T-helper 17 cell (primary cell): ENCODE results near the gene POLD2. TPM values are rescaled to one million over a fixed set of nuclear protein-coding genes. Genes with fewer than 3 reads are reported as not detected.
"Not testable (repeated sequence)": the region's sequence is repeated elsewhere in the genome, so short reads cannot be mapped to it uniquely, and the experiment has no call there.

Source experiments
- ATAC-seq: fragments of 150-1000 bp; cut with Tn5 transposase; 2 replicates; pipeline ENCODE4 v1.10.0; 2021; ENCODE audit warnings: mild to moderate bottlenecking, moderate library complexity
- DNase-seq, 3 donors: peaks; one replicate each; pipeline versions ENCODE4 v3.0.0 to v3.0.0-alpha.2; 2020 to 2021
- H3K9me3 ChIP-seq: one replicate; pipeline ENCODE4 v1.7.0; 2013; ENCODE audit warnings: low read length, mild to moderate bottlenecking; ENCODE audit not compliant: control insufficient read depth, poor library complexity, severe bottlenecking
- H3K27ac Mint-ChIP-seq: one replicate; pipeline ENCODE4 v1.8.0; 2022; ENCODE audit warnings: mild to moderate bottlenecking, moderate library complexity, mixed read lengths
- H3K27me3 Mint-ChIP-seq: one replicate; pipeline ENCODE4 v1.8.0; 2022; ENCODE audit warnings: mixed read lengths
- H3K36me3 Mint-ChIP-seq: one replicate; pipeline ENCODE4 v1.8.0; 2022; ENCODE audit warnings: low read depth, mixed read lengths
- H3K4me1 Mint-ChIP-seq: one replicate; pipeline ENCODE4 v1.8.0; 2022; ENCODE audit warnings: mild to moderate bottlenecking, mixed read lengths
- H3K4me3 Mint-ChIP-seq: one replicate; pipeline ENCODE4 v1.8.0; 2022; ENCODE audit warnings: mild to moderate bottlenecking, moderate library complexity, mixed read lengths
- total RNA-seq, 4 donors: library from RNA in 2 of 4; stranded (reverse) in 2 of 4; gene quantifications; one replicate each; pipeline ENCODE4 v1.2.3 and lab custom pipeline; 2022 to 2026

The POLD2 gene
- total RNA-seq (10 to 100 TPM; 46.3 to 53.3 TPM), total RNA-seq (lab: John Stamatoyannopoulos, UW) (25.9 to 59.9 reads per million in 2 donors)

DNA sequence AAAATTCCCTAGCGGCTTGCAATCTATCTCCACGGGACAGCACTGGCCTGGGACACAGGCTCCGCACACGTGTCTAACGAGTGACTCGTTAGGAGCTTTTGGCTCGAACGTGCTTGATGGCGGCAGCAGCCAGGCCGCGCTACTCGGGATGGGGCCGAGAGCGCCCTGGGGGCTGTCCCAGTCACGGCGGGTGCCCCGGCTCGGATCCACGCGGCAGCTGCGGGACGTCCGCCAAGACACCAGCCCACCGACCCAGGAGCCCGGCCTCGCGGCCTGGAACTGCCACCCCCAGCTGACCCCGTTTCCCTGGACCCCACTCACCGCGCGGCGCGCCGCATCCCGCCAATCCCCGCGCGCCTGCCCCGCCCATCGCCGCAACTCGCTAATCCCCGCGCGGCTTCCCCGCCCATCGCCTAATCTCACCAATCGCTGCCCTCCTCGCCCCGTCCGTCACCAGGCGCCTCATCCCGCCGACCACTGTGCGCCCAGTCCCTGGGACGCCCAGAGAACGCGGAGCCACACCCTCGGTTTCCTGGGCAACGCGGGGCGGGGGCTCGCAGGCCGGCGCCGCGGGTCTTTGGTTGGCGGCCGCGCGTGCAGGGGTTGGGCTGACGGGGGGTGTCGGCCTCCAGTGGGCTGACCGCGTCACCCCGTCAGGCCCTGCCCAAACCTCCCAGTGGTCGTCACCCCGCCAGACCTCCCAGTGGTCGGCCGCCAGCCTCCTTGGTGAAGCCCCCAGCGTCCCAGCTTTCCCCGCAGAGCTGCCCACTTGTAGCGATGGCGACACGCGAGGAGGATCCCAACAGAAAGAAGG lies at the start of gene POLD2:
Gene POLD2, minus strand, starts transcription at position 359 of the 814 bp plus-strand sequence. CDS start 1,495 bp downstream, outside the sequence.
- H3K27ac Mint-ChIP-seq = peak within 1 kb of the TSS; percentile 90
- no peaks in the 10 kb centered on the region for H3K9me3 ChIP-seq
- H3K4me3 Mint-ChIP-seq = peak within 1 kb of the TSS; percentile 96
- ATAC-seq (peak; percentile 99), DNase-seq (peak; percentile 95 to 96 (median 96))
- H3K36me3 Mint-ChIP-seq = no peaks in the 10 kb centered on the region
- H3K27me3 Mint-ChIP-seq = no peaks in the 10 kb centered on the region
- peaks cover 14% of the 10 kb centered on the region for H3K4me1 Mint-ChIP-seq

DNA sequence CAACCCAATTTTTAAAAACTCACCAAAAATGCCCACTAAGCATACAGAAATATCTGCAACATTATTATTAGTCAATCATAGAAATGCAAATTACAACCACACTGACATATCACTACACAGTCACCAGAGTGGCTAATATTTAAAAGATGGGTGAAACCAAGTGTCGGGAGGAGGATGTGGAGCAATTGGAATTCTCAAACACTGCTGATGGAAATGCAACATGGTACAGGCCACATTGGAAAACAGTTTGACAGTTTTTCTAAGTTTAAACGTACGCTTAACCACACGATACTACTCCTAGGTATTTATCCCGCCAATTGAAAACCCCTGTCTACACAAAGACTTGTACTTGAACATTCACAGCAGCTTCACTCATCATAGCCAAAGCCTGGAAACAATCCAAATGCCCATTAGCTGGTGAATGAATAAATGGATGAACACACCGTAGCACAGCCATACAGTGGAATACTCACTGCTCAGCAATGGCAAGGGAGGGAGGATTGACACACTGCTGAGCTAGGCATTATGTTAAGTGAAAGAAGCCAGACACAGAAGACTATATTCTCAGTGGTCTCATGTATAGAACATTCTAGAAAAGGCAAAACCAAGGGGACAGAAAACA lies 49.6 kb upstream of the POLD2 start:
- peaks cover 35% of the 10 kb centered on the region for H3K27me3 Mint-ChIP-seq
- DNase-seq (no peak), ATAC-seq (no peak)
- H3K27ac Mint-ChIP-seq = no peak overlapping the region
- H3K36me3 Mint-ChIP-seq = peaks cover 2% of the 10 kb centered on the region
- no peak overlapping the region for H3K4me3 Mint-ChIP-seq
- H3K4me1 Mint-ChIP-seq = no peaks in the 10 kb centered on the region
- no peaks in the 10 kb centered on the region for H3K9me3 ChIP-seq

DNA sequence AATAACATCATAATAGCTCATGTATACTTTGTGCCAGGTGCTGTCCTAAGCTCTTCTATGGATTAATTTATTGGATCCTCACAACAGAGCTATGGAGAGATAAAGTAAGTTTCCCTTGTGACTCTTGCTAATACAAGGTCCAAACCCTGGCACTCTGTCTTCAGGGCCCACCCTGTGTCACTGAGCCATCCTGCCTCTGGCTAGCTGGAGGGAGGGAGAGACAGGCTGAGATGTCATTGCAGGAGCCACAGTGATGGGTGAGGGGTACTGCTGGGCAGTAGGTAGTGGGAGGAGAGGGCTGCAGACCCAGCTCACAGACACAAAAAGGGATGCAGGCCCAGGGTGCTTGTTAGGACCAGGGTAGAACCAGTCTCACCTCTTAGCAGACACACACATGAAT lies 49.0 kb upstream of the POLD2 start:
- H3K36me3 Mint-ChIP-seq = peaks cover 2% of the 10 kb centered on the region
- no peaks in the 10 kb centered on the region for H3K9me3 ChIP-seq
- H3K27ac Mint-ChIP-seq = no peak overlapping the region
- no peaks in the 10 kb centered on the region for H3K4me1 Mint-ChIP-seq
- H3K27me3 Mint-ChIP-seq = peaks cover 29% of the 10 kb centered on the region
- no peak overlapping the region for H3K4me3 Mint-ChIP-seq
- ATAC-seq (no peak), DNase-seq (no peak)

DNA sequence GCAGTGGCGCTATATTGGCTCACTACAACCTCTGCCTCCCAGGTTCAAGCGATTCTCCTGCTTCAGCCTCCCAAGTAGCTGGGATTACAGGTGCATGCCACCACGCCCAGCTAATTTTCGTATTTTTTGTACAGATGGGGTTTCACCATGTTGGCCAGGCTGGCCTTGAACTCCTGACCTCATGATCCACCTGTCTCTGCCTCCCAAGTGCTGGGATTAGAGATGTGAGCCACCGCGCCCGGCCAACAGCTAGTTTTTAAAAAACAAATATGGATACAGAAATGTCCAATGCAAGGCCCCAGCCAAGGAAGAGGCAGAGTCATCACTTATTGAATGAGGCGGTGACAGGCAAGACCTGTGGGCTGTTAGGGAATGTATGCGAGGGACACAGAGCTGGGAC lies 48.6 kb upstream of the POLD2 start:
- H3K4me1 Mint-ChIP-seq, DNase-seq, H3K36me3 Mint-ChIP-seq, ATAC-seq, H3K4me3 Mint-ChIP-seq, H3K27ac Mint-ChIP-seq, H3K9me3 ChIP-seq: not testable (repeated sequence)
- H3K27me3 Mint-ChIP-seq = peaks cover 25% of the 10 kb centered on the region

DNA sequence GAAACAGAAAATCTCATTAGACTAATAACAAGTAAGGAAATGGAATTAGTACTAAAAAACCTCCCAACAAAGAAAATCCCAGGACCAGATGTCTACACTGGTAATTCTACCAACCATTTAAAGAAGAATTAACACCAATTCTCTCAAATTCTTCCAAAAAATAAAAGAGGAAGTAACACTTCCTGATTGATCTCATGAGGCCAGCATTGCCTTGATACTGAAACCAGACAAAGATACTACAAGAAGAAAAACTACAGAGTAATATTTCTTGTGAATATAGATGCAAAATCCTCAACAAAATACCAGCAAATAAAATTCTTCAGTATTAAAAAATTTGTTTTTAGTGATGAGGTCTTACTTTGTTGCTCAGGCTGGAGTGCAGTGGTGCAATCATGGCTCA lies 44.6 kb upstream of the POLD2 start:
- no peaks in the 10 kb centered on the region for H3K4me1 Mint-ChIP-seq
- no peaks in the 10 kb centered on the region for H3K36me3 Mint-ChIP-seq
- DNase-seq (no peak), ATAC-seq (no peak)
- peaks cover 9% of the 10 kb centered on the region for H3K27me3 Mint-ChIP-seq
- H3K27ac Mint-ChIP-seq = no peak overlapping the region
- no peak overlapping the region for H3K4me3 Mint-ChIP-seq
- no peaks in the 10 kb centered on the region for H3K9me3 ChIP-seq

DNA sequence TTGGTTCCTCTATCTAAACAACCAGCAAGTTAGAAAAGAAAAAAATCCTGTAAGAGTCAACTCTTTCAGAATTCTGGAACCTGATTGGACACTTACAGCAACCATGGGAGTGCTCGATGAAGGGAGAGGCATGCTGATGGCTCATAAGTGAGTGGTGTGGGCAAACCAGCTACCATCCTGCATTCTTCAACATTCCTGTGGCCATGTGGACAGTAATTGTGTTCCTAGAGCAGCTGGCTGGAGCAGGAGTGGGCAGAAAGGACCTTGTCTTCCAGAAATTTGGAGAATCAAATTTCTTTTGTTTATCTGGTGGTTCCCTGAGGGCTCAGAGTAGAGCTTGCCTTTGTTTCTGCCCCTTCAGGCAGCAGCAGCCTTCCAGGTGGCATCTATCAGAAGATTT lies 40.2 kb upstream of the POLD2 start:
- no peaks in the 10 kb centered on the region for H3K4me1 Mint-ChIP-seq
- peaks cover 13% of the 10 kb centered on the region for H3K27me3 Mint-ChIP-seq
- no peak overlapping the region for H3K4me3 Mint-ChIP-seq
- ATAC-seq (no peak), DNase-seq (no peak)
- H3K9me3 ChIP-seq = no peaks in the 10 kb centered on the region
- no peak overlapping the region for H3K27ac Mint-ChIP-seq
- no peaks in the 10 kb centered on the region for H3K36me3 Mint-ChIP-seq

DNA sequence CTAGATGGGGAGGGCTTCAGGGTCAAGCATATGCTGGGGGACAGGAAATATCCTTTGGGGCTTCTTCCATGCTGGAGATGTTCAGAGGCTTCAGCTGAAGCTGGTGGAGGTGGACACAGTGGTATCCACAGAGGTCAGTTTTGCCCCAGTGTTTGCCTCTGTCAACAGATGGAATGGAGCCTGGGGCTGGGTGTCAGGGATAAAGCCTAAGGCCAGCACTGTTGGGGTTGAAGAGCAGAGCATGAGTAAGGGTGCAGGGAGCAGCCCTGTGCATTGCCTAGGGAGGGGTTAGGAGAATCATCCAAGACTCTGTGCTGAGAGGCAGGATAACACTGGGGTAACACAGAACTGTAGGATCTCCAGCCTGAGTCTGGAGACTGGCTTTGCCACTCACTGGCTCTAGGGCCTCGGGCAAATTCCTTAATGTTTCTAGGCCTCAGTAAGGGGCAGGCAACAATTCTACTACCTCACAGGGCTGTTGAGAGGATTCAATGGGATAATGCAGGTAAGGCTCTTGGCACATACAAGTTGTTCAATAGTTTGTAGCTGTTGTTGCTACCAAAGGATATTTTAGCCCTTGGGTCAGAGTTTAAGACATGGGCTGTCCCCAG lies 39.5 kb upstream of the POLD2 start:
- H3K36me3 Mint-ChIP-seq = no peaks in the 10 kb centered on the region
- H3K27ac Mint-ChIP-seq = no peak overlapping the region
- H3K27me3 Mint-ChIP-seq = peaks cover 16% of the 10 kb centered on the region
- ATAC-seq (no peak), DNase-seq (no peak)
- H3K9me3 ChIP-seq = no peaks in the 10 kb centered on the region
- H3K4me1 Mint-ChIP-seq = no peaks in the 10 kb centered on the region
- no peak overlapping the region for H3K4me3 Mint-ChIP-seq

DNA sequence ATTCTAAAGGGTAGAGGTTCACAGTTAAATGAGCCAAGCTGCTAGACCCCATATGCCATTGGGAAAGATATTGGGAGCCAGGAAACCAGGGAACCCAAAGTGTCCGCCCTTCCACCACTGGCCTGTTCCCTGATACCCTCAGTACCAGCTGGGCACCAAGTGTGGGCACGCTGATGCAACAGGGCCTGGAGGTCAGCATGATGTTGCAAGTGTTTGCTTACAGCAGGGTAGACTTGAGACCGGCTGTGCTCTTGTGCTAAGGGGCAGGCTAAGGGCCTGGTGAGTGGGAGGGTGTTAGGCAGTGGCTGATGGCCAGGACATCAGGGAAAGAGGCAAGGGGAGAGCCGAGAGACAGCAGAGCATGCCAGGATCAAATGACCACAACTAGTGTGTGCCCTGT lies 38.8 kb upstream of the POLD2 start:
- ATAC-seq = no peak
- H3K27ac Mint-ChIP-seq = no peak overlapping the region
- no peaks in the 10 kb centered on the region for H3K4me1 Mint-ChIP-seq

DNA sequence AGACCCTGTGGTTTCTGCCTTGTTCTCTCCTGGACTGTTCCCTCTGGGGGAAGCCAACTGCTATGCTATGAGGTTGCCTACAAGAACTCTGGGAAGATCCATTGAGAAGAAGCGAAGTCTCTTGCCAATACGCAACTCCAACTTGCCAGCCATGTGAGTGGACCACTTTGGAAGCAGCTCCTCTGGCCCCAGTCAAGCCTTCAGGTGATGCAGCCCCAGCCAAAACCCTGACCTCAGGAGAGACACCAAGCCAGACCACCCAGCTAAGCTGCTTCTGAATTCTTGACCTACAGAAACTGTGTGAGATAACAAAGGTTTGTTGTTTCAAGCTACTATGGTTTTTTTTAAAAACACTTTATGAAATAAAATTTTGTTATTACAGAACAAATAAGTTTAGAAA lies 38.0 kb upstream of the POLD2 start:
- Mint-ChIP-seq H3K27me3 (peaks cover 22% of the 10 kb centered on the region), H3K36me3 (no peaks in the 10 kb centered on the region), H3K4me3 (no peak overlapping the region), H3K27ac (no peak overlapping the region), H3K4me1 (no peaks in the 10 kb centered on the region)
- ATAC-seq (no peak), DNase-seq (no peak)
- H3K9me3 ChIP-seq = no peaks in the 10 kb centered on the region

More for the DNA sequence above, 38.8 kb upstream of the POLD2 start:
- Mint-ChIP-seq H3K36me3 (no peaks in the 10 kb centered on the region), H3K27me3 (peaks cover 20% of the 10 kb centered on the region), H3K4me3 (no peak overlapping the region)
- no peaks in the 10 kb centered on the region for H3K9me3 ChIP-seq
- DNase-seq = no peak

DNA sequence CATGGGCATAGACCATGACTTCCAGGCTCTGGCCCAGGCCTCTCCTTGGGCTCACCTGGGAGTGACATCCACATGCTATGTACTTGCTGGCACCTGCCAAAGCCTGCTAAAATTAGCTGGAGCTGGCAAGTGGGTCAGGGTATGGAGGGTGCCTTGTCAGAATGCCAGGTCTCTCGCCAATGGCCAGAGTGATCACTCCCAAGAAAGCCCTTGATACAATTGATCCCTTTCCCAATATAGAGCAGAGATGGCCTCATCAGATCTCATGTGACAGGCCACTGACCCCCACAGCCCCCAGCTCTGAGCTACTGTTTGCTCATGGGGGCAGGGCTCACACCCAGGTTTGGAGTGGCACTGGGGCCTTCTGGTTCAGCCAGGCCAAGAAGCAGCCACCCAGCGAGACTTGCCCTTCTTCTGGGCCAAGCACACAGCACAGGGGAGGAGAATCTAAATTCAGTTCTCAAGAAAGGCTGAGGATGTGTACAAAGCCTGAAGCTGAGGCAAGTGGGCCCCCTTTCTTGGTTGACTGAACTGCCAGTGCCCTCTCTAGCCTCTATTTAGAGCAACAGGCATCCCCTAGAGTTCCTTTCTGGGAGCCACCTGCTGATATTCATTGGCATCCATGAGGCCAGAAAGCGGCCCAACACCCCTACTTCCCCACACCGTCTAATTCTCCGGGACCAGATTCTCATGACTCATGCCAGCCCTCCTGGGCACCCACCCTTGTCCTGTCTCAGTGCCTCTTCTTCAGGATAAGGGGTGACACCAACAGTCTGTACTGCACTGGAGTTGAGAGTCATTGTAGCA lies 36.7 kb upstream of the POLD2 start:
- Mint-ChIP-seq H3K4me3 (no peak overlapping the region), H3K36me3 (no peaks in the 10 kb centered on the region), H3K4me1 (no peaks in the 10 kb centered on the region), H3K27ac (no peak overlapping the region), H3K27me3 (peaks cover 22% of the 10 kb centered on the region)
- no peak for ATAC-seq
- no peak for DNase-seq
- no peaks in the 10 kb centered on the region for H3K9me3 ChIP-seq

DNA sequence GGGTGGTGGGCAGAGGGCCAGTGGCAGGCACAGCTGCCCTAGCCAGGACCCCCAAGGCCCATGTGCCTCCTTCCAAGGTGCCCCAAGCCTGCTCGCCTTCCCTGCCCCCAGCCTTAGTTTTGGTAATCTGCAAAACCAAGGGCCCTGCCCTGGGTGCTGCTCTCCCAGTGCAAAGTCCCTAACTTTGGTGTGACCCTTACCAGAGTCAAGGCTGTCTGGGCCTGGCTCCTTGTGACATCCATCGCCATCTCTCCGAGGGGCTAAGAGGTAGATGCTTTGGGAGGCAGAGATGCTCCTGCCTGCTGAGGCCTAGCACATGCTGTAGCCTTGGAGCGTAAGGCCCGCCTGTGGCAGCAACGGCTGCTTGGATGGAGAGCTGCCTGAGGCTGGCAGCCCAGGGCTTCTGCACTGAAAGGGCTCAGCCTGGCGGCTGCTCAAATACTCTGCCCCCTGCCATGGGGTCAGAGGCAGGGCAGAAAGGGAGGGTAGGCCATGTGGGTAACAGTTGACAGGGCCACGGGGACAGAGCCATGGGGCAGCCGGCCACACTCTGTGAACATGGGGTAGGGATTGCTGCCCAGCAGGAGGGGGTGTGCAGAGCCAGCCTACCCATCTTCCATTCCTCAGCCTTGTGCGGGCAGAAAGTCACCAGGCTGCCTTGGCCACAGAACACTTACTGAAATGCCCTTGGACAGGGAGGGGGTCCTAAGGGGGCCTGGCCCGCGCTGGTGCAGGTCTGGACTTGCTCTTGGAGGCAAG lies 35.7 kb upstream of the POLD2 start:
- Mint-ChIP-seq H3K27me3 (peaks cover 22% of the 10 kb centered on the region), H3K36me3 (no peaks in the 10 kb centered on the region), H3K4me3 (no peak overlapping the region), H3K27ac (no peak overlapping the region), H3K4me1 (no peaks in the 10 kb centered on the region)
- ATAC-seq = no peak
- no peaks in the 10 kb centered on the region for H3K9me3 ChIP-seq
- no peak for DNase-seq

DNA sequence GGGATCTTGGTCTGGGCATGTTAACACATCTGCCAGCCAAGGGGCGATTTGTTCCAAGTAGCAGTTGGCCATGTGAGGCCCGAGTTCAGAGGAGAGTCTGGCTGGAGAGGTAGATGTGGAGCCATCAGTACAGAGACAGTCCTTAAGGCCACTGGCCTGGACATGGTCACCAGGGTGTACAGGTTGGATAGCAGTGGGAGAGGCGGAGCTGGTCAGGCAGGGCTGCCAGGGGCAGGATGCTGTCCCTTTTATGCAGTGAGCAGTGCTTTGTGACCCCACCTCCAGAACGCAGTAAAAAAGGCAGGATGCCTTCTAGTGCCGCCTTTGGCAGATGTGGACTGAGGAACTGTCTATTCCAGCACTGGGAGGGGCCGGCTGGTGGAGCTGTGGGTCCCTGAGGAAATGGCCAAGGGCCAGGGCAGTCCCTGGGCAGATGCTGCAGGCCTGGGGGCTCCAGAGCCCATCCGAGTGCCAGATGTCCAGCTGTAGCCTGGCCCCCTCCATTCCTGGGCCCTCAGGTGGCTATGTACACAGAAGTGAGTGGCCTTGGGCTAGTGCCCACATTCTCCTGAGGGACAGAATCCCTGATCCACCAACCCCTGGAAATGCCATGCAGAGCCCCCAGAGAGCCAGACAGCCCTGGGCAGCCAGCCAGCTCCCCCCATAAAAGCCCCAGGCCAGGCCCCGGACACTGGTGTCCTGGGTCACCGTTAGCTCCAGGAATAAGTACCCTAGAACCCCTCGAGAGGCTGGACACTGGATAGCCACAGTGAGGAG lies 34.9 kb upstream of the POLD2 start:
- peaks cover 22% of the 10 kb centered on the region for H3K27me3 Mint-ChIP-seq
- H3K4me1 Mint-ChIP-seq = no peaks in the 10 kb centered on the region
- no peaks in the 10 kb centered on the region for H3K36me3 Mint-ChIP-seq
- no peak for ATAC-seq
- no peak for DNase-seq
- H3K27ac Mint-ChIP-seq = no peak overlapping the region
- H3K4me3 Mint-ChIP-seq = no peak overlapping the region
- H3K9me3 ChIP-seq = no peaks in the 10 kb centered on the region
